Upper lobe of left lung (tissue), 4 donors: ENCODE measurements around the gene VGLL3.

Experiments used
- CTCF ChIP-seq, 6 experiments: fragments of 450-650 bp in 4 of 6; fragments of 200-600 bp in 2 of 6; sonication (generic) in 2 of 6; IDR thresholded peaks; one replicate each; pipeline ENCODE4 v1.5.1; 2016 to 2019; ENCODE audit warnings: antibody characterized with exemption in 6 of 6
- EP300 ChIP-seq, 4 donors: sonication (generic); formaldehyde crosslinking; IDR thresholded peaks; one replicate each; pipeline ENCODE4 v1.5.1; 2017; ENCODE audit warnings: antibody characterized with exemption in 4 of 4, control low read depth in 2 of 4
- POLR2A ChIP-seq, 4 donors: fragments of 450-650 bp; IDR thresholded peaks; one replicate each; pipeline ENCODE4 v1.5.1; 2016 to 2017; ENCODE audit warnings: antibody characterized with exemption in 4 of 4, mild to moderate bottlenecking in 2 of 4
- POLR2AphosphoS5 ChIP-seq, 2 donors: sonication (generic); formaldehyde crosslinking; IDR thresholded peaks; one replicate each; pipeline ENCODE4 v1.5.1; 2017; ENCODE audit warnings: antibody characterized with exemption in 2 of 2

- no peak for TF ChIP-seq POLR2AphosphoS5 (IDR thresholded peaks at IDR 0.05)
- no peak for TF ChIP-seq CTCF (IDR thresholded peaks at IDR 0.05)
- TF ChIP-seq POLR2A (IDR thresholded peaks at IDR 0.05), result no peak
- TF ChIP-seq EP300 (IDR thresholded peaks at IDR 0.05), result no peak
Measured at GRCh38 chr3:87009271-87009670, 18.3 kb upstream of the VGLL3 start.
